Ovary (tissue), 9 donors: ENCODE results near the gene SULT2A1. TPM values are rescaled to one million over a fixed set of nuclear protein-coding genes. Genes with fewer than 3 reads are reported as not detected.
"Not testable (repeated sequence)": the region's sequence is repeated elsewhere in the genome, so short reads cannot be mapped to it uniquely, and the experiment has no call there.

Experiments
- DNase-seq, 5 donors: peaks; one replicate each; pipeline ENCODE4 v3.0.0-alpha.2; 2019 to 2020
- H3K27ac ChIP-seq, 2 donors: fragments of 200-600 bp; one replicate each; pipeline versions ENCODE4 v1.5.1 to v1.8.0; 2019 to 2022
- H3K27me3 ChIP-seq: fragments of 200-600 bp; one replicate; pipeline ENCODE4 v1.8.0; 2022
- H3K36me3 ChIP-seq: fragments of 200-600 bp; sonication (generic); one replicate; pipeline ENCODE4 v1.5.1; 2019
- H3K4me1 ChIP-seq: one replicate; pipeline ENCODE4 v1.8.1; 2013; ENCODE audit warnings: mild to moderate bottlenecking, moderate library complexity; ENCODE audit not compliant: insufficient read depth
- H3K4me3 ChIP-seq: fragments of 200-600 bp; sonication (generic); one replicate; pipeline ENCODE4 v1.5.1; 2017
- H3K9me3 ChIP-seq, 2 donors: fragments of 200-600 bp in 1 of 2; sonication (generic) in 1 of 2; one replicate each; pipeline versions ENCODE4 v1.5.1 to v1.8.1; 2013 to 2019; ENCODE audit warnings: mild to moderate bottlenecking in 1 of 2, moderate library complexity in 1 of 2
- EP300 ChIP-seq: sonication (generic); formaldehyde crosslinking; IDR thresholded peaks from one replicate; pipeline ENCODE4 v1.6.1; 2017; ENCODE audit warnings: antibody characterized with exemption
- POLR2A ChIP-seq: fragments of 450-650 bp; IDR thresholded peaks from one replicate; pipeline ENCODE4 v1.6.1; 2017; ENCODE audit warnings: antibody characterized with exemption, mild to moderate bottlenecking, moderate library complexity
- WGBS, 3 donors: extraction: QIAGEN DNeasy Blood & Tissue Kit in 1 of 3; methylation state at CpG; one replicate each; pipeline versions ENCODE4 v1.1.5 to v1.1.7; 2013 to 2017; 5-methylcytosine and 5-hydroxymethylcytosine counted together
- intact Hi-C, 4 donors: fragments of 100-400 bp; cut with DNase I; formaldehyde crosslinking; loops; one replicate each; pipeline versions ENCODE4 v1.11.0 to v1.15.1; 2022 to 2023
- polyA plus RNA-seq, 2 donors: library from polyadenylated mRNA; stranded (reverse); fragments of 200-250 nt in 1 of 2; fragments of 350-450 nt in 1 of 2; fragmentation: Illumina TruSeq in 1 of 2; extraction: RNeasy Lipid Tissue Mini Kit (QIAGEN cat#74804) in 1 of 2; gene quantifications; one replicate each; pipeline ENCODE4 v1.2.3, GENCODE V29; 2013 to 2014
- total RNA-seq, 7 donors: library from RNA; depleted of rRNA in 2 of 7; stranded (reverse); fragments of >200 nt in 2 of 7; fragmentation: NEBNext Ultra II Directional in 3 of 7; extraction: Animal tissue kit (Norgen Biotek cat#: 25700) in 3 of 7; gene quantifications; one replicate each; pipeline versions ENCODE4 v1.1.0 to v1.2.4, GENCODE V29; 2016 to 2023
- TF ChIP-seq, protein P1 (sequence below), 3 donors: fragments of 450-650 bp in 2 of 3; fragments of 200-600 bp in 1 of 3; IDR thresholded peaks; one replicate each; pipeline versions ENCODE4 v1.5.1 to v1.8.0; 2016 to 2022; ENCODE audit warnings: antibody characterized with exemption in 3 of 3, mild to moderate bottlenecking in 1 of 3
- donor health status: DM: no; HTN: no; CAD: no; lungs with moderate emphysema.
- donor health status: DM: no; HTN: no; CAD: no.
- donor health status: Bipolar disorder and iron deficiency.
- donor health status: DM: yes; HTN: yes; CAD: no.
- donor health status: DM: no; HTN: no; CAD: no.
- donor health status: DM: yes; HTN: yes; CAD: no.

SULT2A1 gene
- total and polyA plus RNA-seq, 9 donors = 0.12 to 2.5 (median 0.35) TPM; not detected in 3

DNA sequence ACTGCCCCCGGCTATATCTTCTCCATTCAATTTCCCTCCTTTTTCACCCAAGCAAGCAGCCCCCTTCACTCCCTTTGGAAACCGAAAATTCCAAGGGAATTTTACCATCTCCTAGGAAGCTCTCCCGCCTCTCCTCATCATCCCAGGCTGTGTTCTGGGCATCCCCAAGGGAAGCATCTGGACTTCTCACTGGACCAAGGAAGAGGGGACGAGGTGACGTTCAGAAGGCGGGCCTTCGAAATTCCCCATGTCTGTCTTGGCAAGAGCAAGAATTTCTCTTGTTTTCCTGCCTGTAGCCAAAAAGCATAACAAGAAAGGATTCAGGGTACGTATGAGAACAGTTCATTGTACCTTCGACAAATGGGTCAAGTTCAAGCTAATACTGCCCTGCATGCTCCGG, 20.9 kb downstream of the SULT2A1 start:
- intact Hi-C loops = no loop called here
- H3K9me3 ChIP-seq = no peaks in the 10 kb centered on the region
- 37 to 44% (median 44%) methylated on average over 10 of the region's 10 CpGs for WGBS, 3 donors
- H3K4me1 ChIP-seq = no peaks in the 10 kb centered on the region
- H3K36me3 ChIP-seq = no peaks in the 10 kb centered on the region
- no peaks in the 10 kb centered on the region for H3K27me3 ChIP-seq
- no peak for DNase-seq
- no peak overlapping the region for H3K4me3 ChIP-seq
- TF ChIP-seq POLR2A = no peak
- TF ChIP-seq, protein P1, sequence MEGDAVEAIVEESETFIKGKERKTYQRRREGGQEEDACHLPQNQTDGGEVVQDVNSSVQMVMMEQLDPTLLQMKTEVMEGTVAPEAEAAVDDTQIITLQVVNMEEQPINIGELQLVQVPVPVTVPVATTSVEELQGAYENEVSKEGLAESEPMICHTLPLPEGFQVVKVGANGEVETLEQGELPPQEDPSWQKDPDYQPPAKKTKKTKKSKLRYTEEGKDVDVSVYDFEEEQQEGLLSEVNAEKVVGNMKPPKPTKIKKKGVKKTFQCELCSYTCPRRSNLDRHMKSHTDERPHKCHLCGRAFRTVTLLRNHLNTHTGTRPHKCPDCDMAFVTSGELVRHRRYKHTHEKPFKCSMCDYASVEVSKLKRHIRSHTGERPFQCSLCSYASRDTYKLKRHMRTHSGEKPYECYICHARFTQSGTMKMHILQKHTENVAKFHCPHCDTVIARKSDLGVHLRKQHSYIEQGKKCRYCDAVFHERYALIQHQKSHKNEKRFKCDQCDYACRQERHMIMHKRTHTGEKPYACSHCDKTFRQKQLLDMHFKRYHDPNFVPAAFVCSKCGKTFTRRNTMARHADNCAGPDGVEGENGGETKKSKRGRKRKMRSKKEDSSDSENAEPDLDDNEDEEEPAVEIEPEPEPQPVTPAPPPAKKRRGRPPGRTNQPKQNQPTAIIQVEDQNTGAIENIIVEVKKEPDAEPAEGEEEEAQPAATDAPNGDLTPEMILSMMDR (IDR thresholded peaks at IDR 0.05) = no peak
- no peak for TF ChIP-seq EP300
- H3K27ac ChIP-seq = no peak overlapping the region

DNA sequence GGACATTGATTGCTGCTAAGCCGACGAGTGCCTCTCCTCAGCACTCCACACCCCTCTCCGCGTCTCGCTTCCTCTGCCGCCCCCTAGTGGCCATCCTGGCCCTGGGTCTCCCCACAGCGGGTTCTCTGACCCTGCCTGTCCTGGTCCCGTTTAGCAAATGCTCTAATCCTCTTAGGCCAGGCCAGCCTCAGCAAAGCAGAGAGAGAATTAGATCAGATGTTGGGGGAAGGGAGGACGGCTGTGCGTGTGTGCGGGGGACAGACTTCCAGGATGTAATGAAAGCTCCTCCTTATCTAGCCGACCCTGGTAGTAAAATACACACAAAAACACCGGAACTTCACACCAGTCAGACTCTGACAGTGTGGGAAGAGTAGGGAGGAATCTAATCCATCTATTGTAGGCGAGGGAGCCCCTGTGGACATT, 22.6 kb downstream of the SULT2A1 start:
- no peaks in the 10 kb centered on the region for H3K27me3 ChIP-seq
- H3K36me3 ChIP-seq = no peaks in the 10 kb centered on the region
- peak; percentile 76 to 89 (median 85) for DNase-seq
- H3K4me3 ChIP-seq = no peak overlapping the region
- no peaks in the 10 kb centered on the region for H3K4me1 ChIP-seq
- 10 to 14% (median 10%) methylated on average over 14 of the region's 14 CpGs for WGBS, 3 donors
- TF ChIP-seq POLR2A (no peak), EP300 (no peak)
- TF ChIP-seq, protein P1 (IDR thresholded peaks at IDR 0.05) = peak; percentile 61 to 67 (median 65)
- H3K27ac ChIP-seq = no peak overlapping the region
- intact Hi-C loops = no loop called here
- no peaks in the 10 kb centered on the region for H3K9me3 ChIP-seq

DNA sequence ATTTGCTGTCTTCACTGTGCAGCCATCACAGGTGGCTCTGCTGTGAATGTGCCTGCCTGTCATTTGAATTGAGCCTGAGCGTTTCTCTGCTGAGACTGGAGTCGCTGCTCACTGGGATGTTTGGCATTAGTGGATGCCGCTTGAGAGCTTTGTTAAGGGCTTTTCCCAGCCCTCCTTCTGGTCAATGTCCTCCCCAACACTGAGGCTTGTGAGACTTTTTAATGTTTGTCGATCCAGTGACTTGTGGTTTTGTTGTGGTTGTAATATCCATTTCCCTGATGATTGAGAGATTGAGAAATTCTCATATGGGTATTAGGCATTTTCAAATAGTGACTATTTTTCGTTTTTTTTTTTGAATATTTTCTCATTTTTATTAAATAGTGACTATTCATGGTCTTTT, 24.5 kb downstream of the SULT2A1 start:
- WGBS, 3 donors = 95 to 96% (median 95%) methylated on average over 5 of the region's 5 CpGs
- Histone ChIP-seq H3K4me1 (no peaks in the 10 kb centered on the region), H3K27me3 (no peaks in the 10 kb centered on the region), H3K9me3 (no peaks in the 10 kb centered on the region), H3K4me3 (no peak overlapping the region), H3K27ac (no peak overlapping the region), H3K36me3 (no peaks in the 10 kb centered on the region)
- intact Hi-C loops = no loop called here
- TF ChIP-seq POLR2A = no peak
- TF ChIP-seq, protein P1 (IDR thresholded peaks at IDR 0.05) = no peak
- TF ChIP-seq EP300 = no peak
- no peak for DNase-seq

DNA sequence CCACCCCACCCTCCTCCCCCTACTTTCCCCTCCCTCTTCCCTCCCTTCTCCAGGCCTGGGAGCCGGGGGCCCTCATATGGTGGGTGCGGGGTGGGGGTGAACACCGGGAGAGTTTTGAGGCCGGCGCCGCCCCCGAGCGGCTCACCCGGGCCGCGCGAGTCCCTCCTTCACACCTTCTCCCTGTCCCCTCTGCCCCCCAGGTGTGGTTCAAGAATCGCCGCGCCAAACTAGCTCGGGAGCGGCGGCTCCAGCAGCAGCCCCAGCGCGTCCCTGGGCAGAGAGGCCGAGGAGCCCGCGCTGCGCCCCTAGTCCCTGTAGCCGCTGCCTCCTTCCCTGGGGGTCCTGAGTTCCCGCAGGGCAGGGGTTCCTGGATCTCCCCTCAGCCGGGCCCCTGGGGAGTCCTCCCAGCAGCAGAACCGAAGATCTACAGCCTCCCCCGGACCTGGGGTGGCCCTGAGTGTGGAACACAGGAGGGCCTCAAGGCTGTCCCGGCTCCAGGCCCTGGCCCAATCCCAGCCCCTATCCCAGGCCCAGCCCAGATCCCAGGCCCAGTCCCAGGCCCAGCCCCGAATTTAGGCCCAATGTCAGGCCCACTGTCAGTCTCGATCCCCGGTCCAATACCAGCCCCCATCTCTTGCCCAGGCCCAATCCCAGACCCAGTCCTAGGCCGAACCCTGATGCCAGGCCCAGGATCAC, 25.4 kb downstream of the SULT2A1 start:
- 42 to 60% (median 48%) methylated on average over 10 to 34 of the region's 34 CpGs for WGBS, 3 donors
- no peaks in the 10 kb centered on the region for H3K9me3 ChIP-seq
- H3K4me3 ChIP-seq = no peak overlapping the region
- no peaks in the 10 kb centered on the region for H3K36me3 ChIP-seq
- H3K27ac ChIP-seq = no peak overlapping the region
- DNase-seq = no peak
- H3K4me1 ChIP-seq = no peaks in the 10 kb centered on the region
- TF ChIP-seq, protein P1 (IDR thresholded peaks at IDR 0.05) = no peak
- no peak for TF ChIP-seq POLR2A
- no peak for TF ChIP-seq EP300
- intact Hi-C loops = no loop called here
- no peaks in the 10 kb centered on the region for H3K27me3 ChIP-seq

DNA sequence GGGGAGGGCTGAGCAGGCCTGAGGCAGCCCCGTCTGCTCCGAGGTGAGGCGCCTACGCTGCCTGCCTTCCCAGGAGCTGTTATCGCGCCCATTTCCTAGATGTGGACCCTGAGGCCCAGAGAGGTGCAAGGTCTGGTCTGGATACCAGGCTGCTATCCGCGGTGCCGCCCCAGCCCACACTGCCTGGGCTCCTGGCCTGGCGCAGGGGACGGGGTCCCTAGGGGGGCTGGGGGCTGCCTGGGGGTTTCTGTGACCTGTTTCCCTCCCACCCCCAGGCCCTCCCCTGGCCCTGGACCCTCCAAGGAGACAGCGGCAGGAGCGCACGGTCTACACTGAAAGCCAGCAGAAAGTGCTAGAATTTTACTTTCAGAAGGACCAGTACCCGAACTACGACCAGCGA, 26.3 kb downstream of the SULT2A1 start:
- H3K9me3 ChIP-seq, DNase-seq, H3K27me3 ChIP-seq, intact Hi-C loops, H3K4me1 ChIP-seq, H3K36me3 ChIP-seq, H3K4me3 ChIP-seq, H3K27ac ChIP-seq: not testable (repeated sequence)
- 84 to 100% methylated on average over 2 to 11 of the region's 17 CpGs; no CpG with 5 or more reads in 1 of the 3 donors for WGBS, 3 donors

DNA sequence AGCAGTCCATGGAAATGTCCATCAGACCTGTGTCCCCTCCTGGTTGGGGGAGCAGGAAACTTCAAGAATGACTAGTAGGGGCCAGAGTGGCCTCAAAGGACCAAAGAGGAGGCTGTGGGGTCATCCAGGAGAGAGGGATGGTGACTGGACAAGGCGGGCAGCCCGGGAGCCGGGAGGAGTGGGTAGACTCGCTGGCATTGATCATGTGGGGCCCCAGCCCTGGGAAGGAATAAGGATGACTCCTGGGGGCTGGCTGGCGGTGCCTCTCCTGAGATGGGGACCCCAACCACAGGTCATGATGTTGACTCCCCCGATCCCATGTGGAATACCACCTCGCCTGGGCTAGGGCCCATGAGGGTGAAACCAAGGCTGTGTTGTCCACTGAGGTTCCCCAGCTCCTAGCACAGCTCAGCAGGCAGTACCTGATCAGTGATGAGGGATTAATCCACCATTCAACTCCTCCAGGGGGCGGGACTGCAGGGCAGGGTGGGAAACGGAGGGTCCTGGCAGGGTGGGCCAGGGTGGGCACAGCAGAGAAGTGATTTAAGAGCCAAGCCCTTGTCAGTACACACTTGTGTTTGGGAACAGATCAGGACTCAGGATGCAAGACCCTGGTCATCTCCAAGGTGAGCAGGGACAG, 27.3 kb downstream of the SULT2A1 start, which contains the start of gene TPRX2:
Gene TPRX2, plus strand, starts transcription at position 590 of the 640 bp plus-strand sequence. Its CDS starts 12 bp downstream, at position 602.
- intact Hi-C loops, H3K9me3 ChIP-seq, H3K27ac ChIP-seq, H3K4me3 ChIP-seq, H3K4me1 ChIP-seq, H3K27me3 ChIP-seq, H3K36me3 ChIP-seq, DNase-seq: not testable (repeated sequence)
- WGBS, 3 donors = 86 to 91% (median 91%) methylated on average over 9 of the region's 9 CpGs

DNA sequence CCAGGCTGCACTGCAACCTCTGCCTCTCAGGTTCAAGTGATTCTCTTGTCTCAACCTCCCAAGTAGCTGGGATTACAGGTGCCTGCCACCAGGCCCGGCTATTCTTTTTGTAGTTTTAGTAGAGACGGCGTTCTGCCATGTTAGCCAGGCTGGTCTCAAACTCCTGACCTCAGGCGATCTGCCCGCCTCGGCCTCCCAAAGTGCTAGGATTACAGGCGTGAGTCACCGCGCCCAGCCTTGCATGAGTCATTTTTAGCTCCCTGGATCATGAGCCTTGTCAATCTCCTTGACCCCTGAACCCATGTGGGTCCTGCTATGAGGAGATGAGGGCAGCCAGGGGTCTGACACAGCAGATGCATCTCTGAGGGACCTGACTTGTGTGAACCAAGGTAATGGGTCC, 27.9 kb downstream of the SULT2A1 start:
- H3K4me3 ChIP-seq, H3K27me3 ChIP-seq, H3K4me1 ChIP-seq, H3K36me3 ChIP-seq, DNase-seq, H3K9me3 ChIP-seq, H3K27ac ChIP-seq, intact Hi-C loops: not testable (repeated sequence)
- WGBS, 3 donors = 83 to 88% (median 84%) methylated on average over 9 of the region's 9 CpGs
